C4-2B (cell line): ENCODE results near the gene CNTNAP5.

Experiments used
- CTCF ChIP-seq: fragments of 450-650 bp; conservative IDR thresholded peaks from 2 replicates; pipeline ENCODE4 v1.5.1; 2017; ENCODE audit warnings: mild to moderate bottlenecking
- ZFX ChIP-seq: fragments of 450-650 bp; IDR thresholded peaks from 2 replicates; pipeline ENCODE4 v1.6.1; 2017

- TF ChIP-seq CTCF (no peak), ZFX (no peak)
Observed at GRCh38 chr2:124121760-124122275, 96.7 kb downstream of the CNTNAP5 start.
